Fibroblast of mammary gland (primary cell): ENCODE measurements around the gene PDIA2.

Experiments used
- DNase-seq: peaks from one replicate; pipeline ENCODE4 v3.0.0-alpha.2; 2010; ENCODE audit warnings: low read depth
- H3K4me3 ChIP-seq: 2 replicates; pipeline ENCODE4 v1.5.1; 2011; ENCODE audit warnings: low read depth, mild to moderate bottlenecking, low read length, moderate library complexity; ENCODE audit not compliant: control insufficient read depth
- TF ChIP-seq, protein P1 (sequence below): conservative IDR thresholded peaks from 2 replicates; pipeline ENCODE4 v1.5.1; 2011; ENCODE audit warnings: low read depth, low read length, inconsistent platforms; ENCODE audit not compliant: control insufficient read depth, insufficient read depth

Gene PDIA2

DNA sequence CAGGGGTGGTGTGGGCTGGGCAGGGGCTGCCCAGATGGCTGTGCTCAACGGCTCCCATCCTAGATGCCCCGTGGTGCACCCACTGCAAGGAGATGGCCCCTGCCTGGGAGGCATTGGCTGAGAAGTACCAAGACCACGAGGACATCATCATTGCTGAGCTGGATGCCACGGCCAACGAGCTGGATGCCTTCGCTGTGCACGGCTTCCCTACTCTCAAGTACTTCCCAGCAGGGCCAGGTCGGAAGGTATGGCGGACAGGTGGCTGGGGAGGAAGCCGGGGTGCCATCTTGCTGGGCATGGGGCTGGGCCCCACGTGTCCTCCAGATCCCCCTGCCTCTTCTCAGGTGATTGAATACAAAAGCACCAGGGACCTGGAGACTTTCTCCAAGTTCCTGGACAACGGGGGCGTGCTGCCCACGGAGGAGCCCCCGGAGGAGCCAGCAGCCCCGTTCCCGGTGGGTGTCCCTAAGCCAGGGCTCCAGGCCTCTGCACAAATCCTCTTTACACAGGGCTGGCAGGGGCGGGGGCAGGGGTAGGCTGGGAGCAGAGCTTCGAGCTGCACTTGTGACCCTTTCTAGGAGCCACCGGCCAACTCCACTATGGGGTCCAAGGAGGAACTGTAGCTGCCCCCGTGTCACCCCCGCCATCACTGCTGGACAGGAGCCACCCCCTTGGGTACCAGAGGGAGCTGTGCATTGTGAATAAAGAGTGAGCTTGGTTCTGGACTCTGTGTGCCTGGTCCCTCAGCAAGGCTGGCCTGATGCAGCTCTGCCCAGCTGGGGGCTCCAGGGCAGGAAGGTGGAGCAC, 3.7 kb downstream of the PDIA2 start:
- no peak overlapping the region for H3K4me3 ChIP-seq
- DNase-seq = no peak
- TF ChIP-seq, protein P1, sequence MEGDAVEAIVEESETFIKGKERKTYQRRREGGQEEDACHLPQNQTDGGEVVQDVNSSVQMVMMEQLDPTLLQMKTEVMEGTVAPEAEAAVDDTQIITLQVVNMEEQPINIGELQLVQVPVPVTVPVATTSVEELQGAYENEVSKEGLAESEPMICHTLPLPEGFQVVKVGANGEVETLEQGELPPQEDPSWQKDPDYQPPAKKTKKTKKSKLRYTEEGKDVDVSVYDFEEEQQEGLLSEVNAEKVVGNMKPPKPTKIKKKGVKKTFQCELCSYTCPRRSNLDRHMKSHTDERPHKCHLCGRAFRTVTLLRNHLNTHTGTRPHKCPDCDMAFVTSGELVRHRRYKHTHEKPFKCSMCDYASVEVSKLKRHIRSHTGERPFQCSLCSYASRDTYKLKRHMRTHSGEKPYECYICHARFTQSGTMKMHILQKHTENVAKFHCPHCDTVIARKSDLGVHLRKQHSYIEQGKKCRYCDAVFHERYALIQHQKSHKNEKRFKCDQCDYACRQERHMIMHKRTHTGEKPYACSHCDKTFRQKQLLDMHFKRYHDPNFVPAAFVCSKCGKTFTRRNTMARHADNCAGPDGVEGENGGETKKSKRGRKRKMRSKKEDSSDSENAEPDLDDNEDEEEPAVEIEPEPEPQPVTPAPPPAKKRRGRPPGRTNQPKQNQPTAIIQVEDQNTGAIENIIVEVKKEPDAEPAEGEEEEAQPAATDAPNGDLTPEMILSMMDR = no peak

DNA sequence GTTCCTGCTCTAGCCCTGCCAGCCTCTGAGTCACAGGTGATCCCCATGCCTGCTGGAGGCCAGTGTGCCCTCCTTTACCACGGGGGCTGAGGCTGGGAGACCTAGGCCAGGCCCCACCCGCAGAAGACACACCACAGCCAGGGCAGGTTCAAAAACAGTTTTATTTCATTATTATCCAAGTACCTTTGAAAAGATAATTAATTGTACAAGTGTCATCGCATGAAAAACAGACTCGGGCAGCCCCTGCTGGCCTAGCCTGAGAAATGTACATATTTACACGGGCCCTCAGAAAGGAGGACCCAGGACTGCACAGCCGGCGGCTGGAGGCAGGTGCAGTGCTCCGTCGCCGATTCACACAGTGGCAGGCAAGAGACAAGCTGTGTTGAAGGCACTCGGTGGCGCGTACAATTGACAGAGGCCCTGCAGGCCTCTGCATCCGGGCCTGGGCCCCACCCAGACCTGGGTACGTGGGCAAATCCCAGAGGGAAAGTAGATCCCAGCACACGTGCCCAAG, 4.4 kb downstream of the PDIA2 start:
- DNase-seq = no peak

DNA sequence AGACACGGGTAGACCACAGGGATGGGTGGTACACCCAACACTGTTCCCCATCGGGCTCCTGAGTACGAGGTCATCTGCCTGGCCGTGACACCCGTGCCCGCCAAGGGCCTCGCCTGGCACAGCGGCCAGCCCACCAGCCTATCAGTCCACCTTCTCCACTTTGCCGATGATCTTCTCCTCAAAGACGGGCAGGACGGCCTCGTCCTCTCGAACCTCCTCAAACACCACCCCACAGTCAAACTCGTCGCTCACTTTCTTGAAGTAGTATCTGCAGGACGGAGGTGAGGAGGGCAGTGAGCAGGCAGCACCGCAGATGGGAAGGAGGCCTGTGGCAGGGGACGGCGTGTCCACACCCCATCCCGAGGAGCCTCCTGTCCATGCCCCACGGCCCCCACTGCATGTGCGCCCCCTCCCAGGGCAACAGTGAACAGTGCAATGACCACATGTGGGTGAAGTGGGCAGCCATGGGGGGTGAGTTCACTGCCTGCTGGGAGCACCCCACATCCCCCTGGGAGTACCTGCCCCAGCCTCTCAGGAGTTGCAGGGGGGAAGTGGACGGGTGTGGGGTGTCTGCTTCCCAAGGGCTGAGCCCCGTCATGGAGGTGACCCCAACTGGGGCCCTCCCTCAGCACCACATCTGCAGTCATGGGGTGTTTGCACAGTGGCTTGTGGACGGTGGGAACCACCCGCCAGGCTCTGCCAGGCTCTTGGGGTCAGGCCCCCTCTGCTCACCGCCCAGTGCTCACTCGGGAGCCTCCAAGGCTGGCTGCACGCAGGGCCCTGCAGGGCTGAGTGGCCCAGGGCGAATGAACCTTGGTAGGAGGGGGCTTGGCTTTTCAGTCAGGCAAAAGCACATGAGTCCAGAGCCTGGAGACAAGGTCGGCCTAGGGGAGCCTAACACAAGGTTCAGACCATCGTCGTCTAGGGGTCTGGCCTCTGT, 5.3 kb downstream of the PDIA2 start:
- TF ChIP-seq, protein P1 = no peak
- no peak overlapping the region for H3K4me3 ChIP-seq
- no peak for DNase-seq

More for the DNA sequence above, 4.4 kb downstream of the PDIA2 start:
- TF ChIP-seq, protein P1 = peak; percentile 8
- no peak overlapping the region for H3K4me3 ChIP-seq

DNA sequence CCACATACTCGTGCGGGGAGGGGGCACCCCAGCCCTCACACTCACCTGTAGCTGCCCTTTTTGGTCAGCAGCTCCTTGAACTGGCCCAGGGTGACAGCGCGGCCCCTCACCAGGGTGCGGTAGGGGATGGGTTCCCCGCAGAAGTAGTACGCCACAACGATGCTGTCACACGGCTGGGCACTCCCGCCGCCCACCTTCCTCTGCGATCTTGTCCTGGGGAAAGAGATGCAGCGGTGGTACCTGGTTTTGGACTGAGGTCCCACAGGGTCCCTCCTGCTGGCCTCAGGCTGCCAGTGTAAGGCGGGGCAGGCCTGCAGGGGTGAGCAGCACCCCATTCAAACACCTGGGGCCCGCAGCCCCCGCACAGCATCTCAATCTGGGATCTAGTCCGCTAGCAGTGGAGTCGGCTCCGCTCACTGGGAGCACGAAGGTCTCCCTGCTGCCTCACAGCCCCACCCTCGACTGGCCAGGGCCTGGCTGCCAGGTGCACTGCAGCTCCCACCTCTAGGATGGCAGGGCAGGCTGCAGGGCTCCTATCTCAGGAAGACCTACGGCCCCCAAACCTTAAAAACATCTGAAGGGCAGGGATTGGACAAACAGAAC, 6.5 kb downstream of the PDIA2 start:
- DNase-seq = no peak
- TF ChIP-seq, protein P1 = no peak
- H3K4me3 ChIP-seq = no peak overlapping the region

DNA sequence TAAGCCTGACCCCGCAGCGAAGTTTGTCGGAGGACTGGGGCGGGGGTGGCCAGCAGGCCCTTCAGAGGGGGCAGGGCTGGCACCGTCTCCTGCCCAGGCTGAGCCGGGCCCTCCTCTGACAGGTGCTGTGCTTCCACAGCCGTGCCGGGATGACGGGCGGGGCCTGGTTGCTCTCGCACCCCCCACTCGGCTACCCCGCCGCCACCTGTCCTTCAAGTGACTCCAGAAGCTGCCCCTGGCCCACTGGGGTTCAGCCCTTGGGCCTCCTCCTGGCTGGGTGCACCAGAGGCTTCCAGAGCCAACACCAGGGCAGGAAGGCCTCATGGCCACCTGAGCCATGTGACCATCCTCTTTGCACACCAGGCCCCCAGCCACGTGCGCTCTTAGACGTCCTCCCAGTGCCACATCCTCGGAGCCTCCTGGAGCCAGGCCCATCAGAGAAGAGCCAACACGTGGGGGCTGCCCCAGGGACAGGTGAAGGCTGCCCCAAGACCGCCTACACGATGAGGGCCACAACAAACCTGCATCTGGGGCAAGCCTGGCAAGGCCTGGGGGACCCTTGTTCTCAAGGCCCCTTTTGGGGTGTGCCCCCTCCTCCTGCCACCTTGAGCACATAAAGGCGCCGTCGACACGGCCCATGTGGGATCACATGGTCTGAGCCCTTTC, 7.2 kb downstream of the PDIA2 start:
- DNase-seq = no peak
- TF ChIP-seq, protein P1 = no peak
- no peak overlapping the region for H3K4me3 ChIP-seq
